ENCODE measurements around the gene AGFG1. TPM values are rescaled to one million over a fixed set of nuclear protein-coding genes. Genes with fewer than 3 reads are reported as not detected.

The AGFG1 gene
- total RNA-seq, 1 experiment from 2014 or later = 126 TPM

GRCh38 chr2:227486688-227487087 lies 14.7 kb downstream of the AGFG1 start:
- CTCF ChIA-PET = interaction anchor here (2.5 kb wide), 1 partner anchor 17 kb away, joined by 8 read pairs; no protein-coding TSS in a partner anchor
- BruUV-seq (replicated peaks) = no TSS peak
- Mint-ChIP-seq H3K27ac (ENCODE audit: unreplicated experiment) (no peak overlapping the region), H3K27me3 (ENCODE audit: unreplicated experiment) (no peaks in the 10 kb centered on the region), H3K9me3 (ENCODE audit: low read depth, unreplicated experiment) (no peaks in the 10 kb centered on the region), H3K36me3 (ENCODE audit: insufficient read depth, unreplicated experiment) (peaks cover 16% of the 10 kb centered on the region), H3K4me3 (ENCODE audit: low read depth, unreplicated experiment) (no peak overlapping the region), H3K4me1 (ENCODE audit: low read depth, unreplicated experiment) (peaks cover 39% of the 10 kb centered on the region)
- no peak for TF ChIP-seq CTCF (IDR thresholded peaks at IDR 0.05; ENCODE audit: unreplicated experiment)
- intact Hi-C loops (cut with micrococcal nuclease; ENCODE audit: unreplicated experiment) = loop anchor here (10.0 kb wide), 3 partner anchors 48 to 398 kb away; no protein-coding TSS in a partner anchor
- no peak for DNase-seq

GRCh38 chr2:227488045-227488444 lies 16.1 kb downstream of the AGFG1 start:
- Mint-ChIP-seq H3K27me3 (ENCODE audit: unreplicated experiment) (no peaks in the 10 kb centered on the region), H3K4me3 (ENCODE audit: low read depth, unreplicated experiment) (peak overlapping the region; percentile 30), H3K4me1 (ENCODE audit: low read depth, unreplicated experiment) (peaks cover 31% of the 10 kb centered on the region), H3K27ac (ENCODE audit: unreplicated experiment) (peak overlapping the region; percentile 75), H3K9me3 (ENCODE audit: low read depth, unreplicated experiment) (no peaks in the 10 kb centered on the region), H3K36me3 (ENCODE audit: insufficient read depth, unreplicated experiment) (peaks cover 15% of the 10 kb centered on the region)
- CTCF ChIA-PET = interaction anchor here (2.5 kb wide), 1 partner anchor 16 kb away, joined by 8 read pairs; no protein-coding TSS in a partner anchor
- no peak for TF ChIP-seq CTCF (IDR thresholded peaks at IDR 0.05; ENCODE audit: unreplicated experiment)
- DNase-seq = no peak
- no TSS peak for BruUV-seq (replicated peaks)
- intact Hi-C loops (cut with micrococcal nuclease; ENCODE audit: unreplicated experiment) = loop anchor here (10.0 kb wide), 3 partner anchors 47 to 397 kb away; no protein-coding TSS in a partner anchor

GRCh38 chr2:227491386-227491785 lies 19.4 kb downstream of the AGFG1 start:
- DNase-seq = no peak
- Mint-ChIP-seq H3K4me3 (ENCODE audit: low read depth, unreplicated experiment) (no peak overlapping the region), H3K9me3 (ENCODE audit: low read depth, unreplicated experiment) (no peaks in the 10 kb centered on the region), H3K27me3 (ENCODE audit: unreplicated experiment) (no peaks in the 10 kb centered on the region), H3K4me1 (ENCODE audit: low read depth, unreplicated experiment) (peaks cover 22% of the 10 kb centered on the region), H3K36me3 (ENCODE audit: insufficient read depth, unreplicated experiment) (peaks cover 18% of the 10 kb centered on the region), H3K27ac (ENCODE audit: unreplicated experiment) (no peak overlapping the region)
- BruUV-seq (replicated peaks) = no TSS peak
- intact Hi-C loops (cut with micrococcal nuclease; ENCODE audit: unreplicated experiment) = no loop called here
- no peak for TF ChIP-seq CTCF (IDR thresholded peaks at IDR 0.05; ENCODE audit: unreplicated experiment)
- CTCF ChIA-PET = no interaction called here

GRCh38 chr2:227493524-227493923 lies 21.6 kb downstream of the AGFG1 start:
- CTCF ChIA-PET = no interaction called here
- H3K4me3 Mint-ChIP-seq (ENCODE audit: low read depth, unreplicated experiment) = no peak overlapping the region
- no peak overlapping the region for H3K27ac Mint-ChIP-seq (ENCODE audit: unreplicated experiment)
- H3K9me3 Mint-ChIP-seq (ENCODE audit: low read depth, unreplicated experiment) = no peaks in the 10 kb centered on the region
- H3K4me1 Mint-ChIP-seq (ENCODE audit: low read depth, unreplicated experiment) = peaks cover 11% of the 10 kb centered on the region
- TF ChIP-seq CTCF (IDR thresholded peaks at IDR 0.05; ENCODE audit: unreplicated experiment) = no peak
- peaks cover 28% of the 10 kb centered on the region for H3K36me3 Mint-ChIP-seq (ENCODE audit: insufficient read depth, unreplicated experiment)
- no peak for DNase-seq
- BruUV-seq (replicated peaks) = TSS peak; percentile 1
- no peaks in the 10 kb centered on the region for H3K27me3 Mint-ChIP-seq (ENCODE audit: unreplicated experiment)
- intact Hi-C loops (cut with micrococcal nuclease; ENCODE audit: unreplicated experiment) = no loop called here

All from Calu3 (cell line).